ENCODE results near the gene SMURF1. TPM values are rescaled to one million over a fixed set of nuclear protein-coding genes. Genes with fewer than 3 reads are reported as not detected.

The SMURF1 gene
- total RNA-seq, 6 experiments from 2014 or later, result 8.8 to 14.1 (median 10.9) TPM

GRCh38 chr7:99011706-99012404 is 132.1 kb downstream of the SMURF1 start:
- H3K4me1 ChIP-seq, result no peaks in the 10 kb centered on the region
- peak in 1 of 3 donors; percentile 39 for DNase-seq
- H3K36me3 ChIP-seq, result peaks cover 0 to 71% (median 29%) of the 10 kb centered on the region in 4 donors
- no peak overlapping the region for H3K4me3 ChIP-seq
- H3K27me3 ChIP-seq, result no peaks in the 10 kb centered on the region
- no peak for ATAC-seq
- H3K27ac ChIP-seq, result no peak overlapping the region
- intact Hi-C loops (cut with DNase I), result no loop called here
- no peaks in the 10 kb centered on the region for H3K9me3 ChIP-seq
- no CpG with 5 or more reads among the region's 36 CpGs for WGBS (ENCODE audit: insufficient coverage, low coverage, low lambda C conversion rate, missing lambda C conversion rate)
- no peak for TF ChIP-seq CTCF (IDR thresholded peaks at IDR 0.05)
- TF ChIP-seq POLR2A (IDR thresholded peaks at IDR 0.05), result no peak

GRCh38 chr7:99011341-99011705 is 132.6 kb downstream of the SMURF1 start:
- Histone ChIP-seq H3K9me3 (no peaks in the 10 kb centered on the region), H3K36me3 (peaks cover 0 to 77% (median 29%) of the 10 kb centered on the region in 4 donors), H3K4me3 (no peak overlapping the region), H3K4me1 (no peaks in the 10 kb centered on the region), H3K27me3 (no peaks in the 10 kb centered on the region), H3K27ac (no peak overlapping the region)
- WGBS (ENCODE audit: insufficient coverage, low coverage, low lambda C conversion rate, missing lambda C conversion rate), result 97% methylated on average over 17 of the region's 24 CpGs
- ATAC-seq, result no peak
- no peak for TF ChIP-seq POLR2A (IDR thresholded peaks at IDR 0.05)
- TF ChIP-seq CTCF (IDR thresholded peaks at IDR 0.05), result no peak
- DNase-seq, result no peak
- intact Hi-C loops (cut with DNase I), result no loop called here

GRCh38 chr7:99010281-99010680 is 133.6 kb downstream of the SMURF1 start:
- H3K9me3 ChIP-seq, result no peaks in the 10 kb centered on the region
- intact Hi-C loops (cut with DNase I), result no loop called here
- H3K36me3 ChIP-seq, result peaks cover 0 to 86% (median 32%) of the 10 kb centered on the region in 4 donors
- no peaks in the 10 kb centered on the region for H3K27me3 ChIP-seq
- DNase-seq (no peak), ATAC-seq (no peak)
- H3K4me3 ChIP-seq, result no peak overlapping the region
- WGBS (ENCODE audit: insufficient coverage, low coverage, low lambda C conversion rate, missing lambda C conversion rate), result 100% methylated on average over 5 of the region's 9 CpGs
- H3K27ac ChIP-seq, result no peak overlapping the region
- TF ChIP-seq POLR2A (IDR thresholded peaks at IDR 0.05) (no peak), CTCF (IDR thresholded peaks at IDR 0.05) (no peak)
- no peaks in the 10 kb centered on the region for H3K4me1 ChIP-seq

GRCh38 chr7:99008921-99009530 is 134.9 kb downstream of the SMURF1 start:
- intact Hi-C loops (cut with DNase I), result no loop called here
- Histone ChIP-seq H3K27ac (no peak overlapping the region), H3K4me3 (no peak overlapping the region), H3K9me3 (no peaks in the 10 kb centered on the region), H3K4me1 (no peaks in the 10 kb centered on the region), H3K36me3 (peaks cover 0 to 88% (median 39%) of the 10 kb centered on the region in 4 donors), H3K27me3 (no peaks in the 10 kb centered on the region)
- DNase-seq (no peak), ATAC-seq (no peak)
- no peak for TF ChIP-seq CTCF (IDR thresholded peaks at IDR 0.05)
- no peak for TF ChIP-seq POLR2A (IDR thresholded peaks at IDR 0.05)
- WGBS (ENCODE audit: insufficient coverage, low coverage, low lambda C conversion rate, missing lambda C conversion rate), result no CpG with 5 or more reads among the region's 11 CpGs
